Gastroesophageal sphincter (tissue), 4 donors: ENCODE results near the gene CLOCK. TPM values are rescaled to one million over a fixed set of nuclear protein-coding genes. Genes with fewer than 3 reads are reported as not detected.

Source experiments
- ATAC-seq: fragments of 150-250 bp; one replicate; pipeline ENCODE4 v1.9.1; 2016; ENCODE audit warnings: mild to moderate bottlenecking, moderate library complexity
- H3K27ac ChIP-seq, 4 donors: fragments of 200-600 bp; sonication (generic) in 3 of 4; 1 replicate in 3 of 4; 2 replicates in 1 of 4; pipeline ENCODE4 v1.5.1; 2016 to 2019
- H3K27me3 ChIP-seq: fragments of 200-600 bp; sonication (generic); one replicate; pipeline ENCODE4 v1.5.1; 2019
- H3K36me3 ChIP-seq, 2 donors: fragments of 200-600 bp; sonication (generic); one replicate each; pipeline ENCODE4 v1.5.1; 2019; ENCODE audit warnings: control low read depth in 1 of 2
- H3K4me1 ChIP-seq, 3 donors: fragments of 200-600 bp; sonication (generic); 1 replicate in 2 of 3; 2 replicates in 1 of 3; pipeline ENCODE4 v1.5.1; 2016 to 2019; ENCODE audit warnings: control low read depth in 2 of 3
- H3K4me3 ChIP-seq, 2 donors: fragments of 200-600 bp; sonication (generic); one replicate each; pipeline ENCODE4 v1.5.1; 2019; ENCODE audit warnings: mild to moderate bottlenecking in 1 of 2, moderate library complexity in 1 of 2
- H3K9me3 ChIP-seq, 3 donors: fragments of 200-600 bp; sonication (generic); one replicate each; pipeline ENCODE4 v1.5.1; 2017 to 2019; ENCODE audit warnings: control low read depth in 2 of 3
- EP300 ChIP-seq: sonication (generic); formaldehyde crosslinking; IDR thresholded peaks from one replicate; pipeline ENCODE4 v1.6.1; 2017; ENCODE audit warnings: antibody characterized with exemption, mild to moderate bottlenecking
- POLR2A ChIP-seq, 2 donors: fragments of 450-650 bp; IDR thresholded peaks; one replicate each; pipeline ENCODE4 v1.6.1; 2017; ENCODE audit warnings: antibody characterized with exemption in 2 of 2, mild to moderate bottlenecking in 2 of 2, moderate library complexity in 1 of 2
- POLR2AphosphoS5 ChIP-seq: sonication (generic); formaldehyde crosslinking; IDR thresholded peaks from one replicate; pipeline ENCODE4 v1.6.1; 2017; ENCODE audit warnings: antibody characterized with exemption
- WGBS, 2 donors: methylation state at CpG; one replicate each; pipeline ENCODE4 v1.1.5; 2018; ENCODE audit warnings: low coverage in 1 of 2; 5-methylcytosine and 5-hydroxymethylcytosine counted together
- total RNA-seq, 4 donors: library from RNA; depleted of rRNA; stranded (reverse); fragments of >200 nt; gene quantifications; one replicate each; pipeline ENCODE4 v1.1.0, GENCODE V29; 2016
- TF ChIP-seq, protein P1 (sequence below), 4 experiments: fragments of 200-600 bp in 2 of 4; fragments of 450-650 bp in 2 of 4; sonication (generic) in 1 of 4; IDR thresholded peaks; one replicate each; pipeline ENCODE4 v1.5.1; 2017 to 2019; ENCODE audit warnings: antibody characterized with exemption in 4 of 4, mild to moderate bottlenecking in 2 of 4, moderate library complexity in 2 of 4

The CLOCK gene
- total RNA-seq, 4 donors from 2014 or later, result 30.0 to 55.7 (median 33.9) TPM

DNA sequence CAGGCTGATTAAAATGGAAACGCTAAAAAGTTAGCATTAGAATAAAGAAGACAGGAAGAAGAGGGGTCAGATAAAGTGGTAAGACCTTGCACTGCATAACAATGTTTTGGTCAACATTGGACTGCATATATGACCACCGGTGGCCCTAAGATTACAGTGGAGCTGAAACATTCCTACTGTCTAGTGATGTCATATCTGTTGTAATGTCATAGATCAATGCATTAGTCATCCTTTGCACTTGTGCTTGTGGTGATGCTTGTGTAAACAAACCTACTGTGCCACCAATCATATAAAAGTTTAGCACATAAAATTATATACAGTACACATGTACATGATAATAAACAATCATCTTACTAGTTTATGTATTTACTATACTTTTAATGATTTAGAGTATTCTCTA, 78.0 kb downstream of the CLOCK start:
- ATAC-seq, result no peak
- Histone ChIP-seq H3K4me3 (no peak overlapping the region), H3K4me1 (no peaks in the 10 kb centered on the region), H3K36me3 (peaks cover 0 to 87% of the 10 kb centered on the region in 2 donors), H3K27me3 (no peaks in the 10 kb centered on the region), H3K9me3 (no peaks in the 10 kb centered on the region), H3K27ac (no peak overlapping the region)
- WGBS, 2 donors, result 73 to 79% methylated on average over 2 of the region's 2 CpGs
- TF ChIP-seq, protein P1, sequence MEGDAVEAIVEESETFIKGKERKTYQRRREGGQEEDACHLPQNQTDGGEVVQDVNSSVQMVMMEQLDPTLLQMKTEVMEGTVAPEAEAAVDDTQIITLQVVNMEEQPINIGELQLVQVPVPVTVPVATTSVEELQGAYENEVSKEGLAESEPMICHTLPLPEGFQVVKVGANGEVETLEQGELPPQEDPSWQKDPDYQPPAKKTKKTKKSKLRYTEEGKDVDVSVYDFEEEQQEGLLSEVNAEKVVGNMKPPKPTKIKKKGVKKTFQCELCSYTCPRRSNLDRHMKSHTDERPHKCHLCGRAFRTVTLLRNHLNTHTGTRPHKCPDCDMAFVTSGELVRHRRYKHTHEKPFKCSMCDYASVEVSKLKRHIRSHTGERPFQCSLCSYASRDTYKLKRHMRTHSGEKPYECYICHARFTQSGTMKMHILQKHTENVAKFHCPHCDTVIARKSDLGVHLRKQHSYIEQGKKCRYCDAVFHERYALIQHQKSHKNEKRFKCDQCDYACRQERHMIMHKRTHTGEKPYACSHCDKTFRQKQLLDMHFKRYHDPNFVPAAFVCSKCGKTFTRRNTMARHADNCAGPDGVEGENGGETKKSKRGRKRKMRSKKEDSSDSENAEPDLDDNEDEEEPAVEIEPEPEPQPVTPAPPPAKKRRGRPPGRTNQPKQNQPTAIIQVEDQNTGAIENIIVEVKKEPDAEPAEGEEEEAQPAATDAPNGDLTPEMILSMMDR (IDR thresholded peaks at IDR 0.05), result no peak
- no peak for TF ChIP-seq POLR2AphosphoS5
- no peak for TF ChIP-seq POLR2A (IDR thresholded peaks at IDR 0.05)
- TF ChIP-seq EP300, result no peak

DNA sequence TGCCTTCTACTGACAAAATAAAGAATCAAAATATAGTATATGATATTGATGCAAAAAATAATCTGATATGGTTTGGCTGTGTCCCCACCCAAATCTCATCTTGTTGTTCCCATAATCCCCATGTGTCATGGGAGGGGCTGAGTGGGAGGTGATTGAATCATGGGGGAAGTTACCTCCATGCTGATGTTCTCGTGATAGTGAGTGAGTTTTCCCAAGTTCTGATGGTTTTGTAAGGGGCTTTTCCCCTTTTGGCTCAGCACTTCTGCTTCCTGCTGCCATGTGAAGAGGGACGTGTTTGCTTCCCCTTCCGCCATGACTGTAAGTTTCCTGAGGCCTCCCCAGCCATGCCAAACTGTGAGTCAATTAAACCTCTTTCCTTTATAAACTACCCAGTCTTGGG, 80.7 kb downstream of the CLOCK start:
- H3K4me1 ChIP-seq, result no peaks in the 10 kb centered on the region
- ATAC-seq, result no peak
- peaks cover 0 to 80% of the 10 kb centered on the region in 2 donors for H3K36me3 ChIP-seq
- WGBS, 2 donors, result 100% methylated on average over 2 to 3 of the region's 3 CpGs
- no peaks in the 10 kb centered on the region for H3K27me3 ChIP-seq
- H3K27ac ChIP-seq, result no peak overlapping the region
- no peaks in the 10 kb centered on the region for H3K9me3 ChIP-seq
- H3K4me3 ChIP-seq, result no peak overlapping the region
- no peak for TF ChIP-seq POLR2A (IDR thresholded peaks at IDR 0.05)

DNA sequence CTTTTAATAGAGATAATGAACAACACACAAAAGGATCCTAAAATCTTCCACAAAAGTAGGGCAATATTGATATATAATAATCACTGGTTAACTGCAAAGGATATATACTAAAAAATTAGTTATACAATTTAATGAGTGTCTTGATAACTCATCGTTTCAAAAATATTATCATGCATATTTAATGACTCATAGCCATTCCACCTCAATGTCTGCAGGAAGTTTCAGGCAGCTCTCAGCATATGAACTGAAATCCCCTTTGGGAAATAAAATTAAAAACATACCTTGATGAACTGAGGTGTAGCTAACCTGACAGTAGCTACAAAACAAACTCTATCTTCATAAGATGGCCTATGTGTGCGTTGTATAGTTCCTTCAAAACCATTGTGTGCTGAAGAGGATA, 88.1 kb downstream of the CLOCK start:
- Histone ChIP-seq H3K27me3 (no peaks in the 10 kb centered on the region), H3K4me1 (no peaks in the 10 kb centered on the region), H3K36me3 (peaks cover 0 to 48% of the 10 kb centered on the region in 2 donors), H3K4me3 (no peak overlapping the region), H3K9me3 (no peaks in the 10 kb centered on the region), H3K27ac (no peak overlapping the region)
- ATAC-seq, result no peak
- 50% methylated on average over 1 to 2 of the region's 2 CpGs for WGBS, 2 donors
- TF ChIP-seq, protein P1 (IDR thresholded peaks at IDR 0.05), result no peak
- TF ChIP-seq POLR2AphosphoS5 (no peak), POLR2A (IDR thresholded peaks at IDR 0.05) (no peak), EP300 (no peak)

DNA sequence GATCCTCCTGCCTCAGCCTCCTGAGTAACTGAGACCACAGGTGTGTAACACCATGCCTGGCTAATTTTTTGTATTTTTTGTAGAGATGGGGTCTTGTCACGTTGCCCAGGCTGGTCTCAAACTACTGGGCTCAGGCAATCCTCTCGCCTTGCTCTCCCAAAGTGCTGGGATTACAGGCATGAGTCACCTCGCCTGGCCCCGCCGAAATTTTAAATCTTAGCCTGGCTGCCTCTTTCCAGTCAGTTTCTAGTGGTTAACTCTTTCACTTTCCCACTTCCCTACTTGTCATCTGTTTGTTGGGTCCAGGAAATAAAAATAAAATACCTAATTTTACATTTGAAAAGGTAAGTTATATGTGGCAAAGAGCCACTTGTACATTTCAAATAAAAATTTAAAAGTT, 88.5 kb downstream of the CLOCK start:
- Histone ChIP-seq H3K4me3 (no peak overlapping the region), H3K9me3 (no peaks in the 10 kb centered on the region), H3K27ac (no peak overlapping the region), H3K27me3 (no peaks in the 10 kb centered on the region), H3K36me3 (peaks cover 0 to 48% of the 10 kb centered on the region in 2 donors), H3K4me1 (no peaks in the 10 kb centered on the region)
- 26 to 30% methylated on average over 2 to 5 of the region's 5 CpGs for WGBS, 2 donors
- TF ChIP-seq POLR2A (IDR thresholded peaks at IDR 0.05) (no peak), POLR2AphosphoS5 (no peak), EP300 (no peak)
- TF ChIP-seq, protein P1 (IDR thresholded peaks at IDR 0.05), result no peak
- ATAC-seq, result no peak

DNA sequence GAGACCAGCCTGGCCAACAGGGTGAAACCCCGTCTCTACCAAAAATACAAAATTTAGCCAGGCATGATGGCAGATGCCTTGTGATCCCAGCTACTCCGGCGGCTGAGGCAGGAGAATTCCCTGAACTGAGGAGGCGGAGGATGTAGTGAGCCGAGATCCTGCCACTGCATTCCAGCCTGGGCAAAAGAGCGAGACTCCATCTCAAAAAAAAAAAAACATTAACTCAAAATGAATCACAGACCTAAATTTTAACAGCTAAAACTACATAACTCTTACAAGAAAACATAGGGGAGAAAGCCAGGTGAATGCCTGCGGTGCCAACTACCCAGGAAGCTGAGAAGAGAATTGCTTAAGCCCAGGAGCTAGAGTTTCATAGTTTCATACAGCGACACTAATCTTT, 96.1 kb downstream of the CLOCK start:
- Histone ChIP-seq H3K27ac (no peak overlapping the region), H3K36me3 (peaks cover 0 to 69% of the 10 kb centered on the region in 2 donors), H3K27me3 (no peaks in the 10 kb centered on the region), H3K9me3 (no peaks in the 10 kb centered on the region), H3K4me3 (no peak overlapping the region), H3K4me1 (no peaks in the 10 kb centered on the region)
- TF ChIP-seq, protein P1 (IDR thresholded peaks at IDR 0.05), result no peak
- TF ChIP-seq EP300 (no peak), POLR2AphosphoS5 (no peak), POLR2A (IDR thresholded peaks at IDR 0.05) (no peak)
- no peak for ATAC-seq
- 67 to 74% methylated on average over 3 to 5 of the region's 8 CpGs for WGBS, 2 donors
